ENCODE measurements around the gene POFUT2. TPM values are rescaled to one million over a fixed set of nuclear protein-coding genes. Genes with fewer than 3 reads are reported as not detected.

The POFUT2 gene
- total RNA-seq, 4 donors from 2014 or later = 17.5 to 48.9 (median 19.8) TPM

DNA sequence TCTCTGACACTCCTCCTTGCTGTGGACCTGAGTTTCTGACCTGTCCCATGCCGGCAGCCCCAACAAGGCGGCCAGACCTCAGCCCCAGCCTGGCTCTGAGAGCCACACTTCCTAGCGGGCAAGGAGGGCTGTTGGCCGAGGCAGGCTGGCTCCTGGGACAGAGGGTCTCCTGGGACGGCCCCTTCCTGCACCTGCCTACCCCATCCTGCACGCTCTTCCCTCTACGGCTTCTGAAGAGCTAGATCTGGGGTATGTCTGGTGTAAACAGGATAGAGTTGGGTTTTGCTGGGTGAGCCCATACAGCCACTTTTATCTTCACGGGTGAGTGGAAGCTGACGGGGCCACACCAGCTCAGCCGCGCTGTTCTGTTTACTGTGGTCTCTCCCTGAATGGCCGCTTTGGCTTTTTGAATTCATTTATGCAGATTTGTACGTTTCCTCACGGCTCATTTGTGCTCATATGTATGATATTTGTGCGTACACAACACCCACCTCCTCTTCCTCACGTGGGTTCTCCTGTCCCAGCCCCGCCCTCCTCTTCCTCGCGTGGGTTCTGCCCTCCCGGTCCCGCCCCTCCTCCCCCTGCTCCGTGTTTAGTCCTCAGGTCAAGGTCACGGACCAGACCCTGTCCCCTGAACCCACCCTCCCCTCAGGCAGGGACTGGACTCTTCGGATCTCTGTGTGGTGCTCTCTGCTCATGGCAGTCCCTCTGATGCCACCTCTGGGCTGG lies 34.7 kb upstream of the POFUT2 start:
- DNase-seq (ENCODE audit: low spot score) (no peak), ATAC-seq (ENCODE audit: low FRiP score) (peak; percentile 15)
- TF ChIP-seq, protein P1, sequence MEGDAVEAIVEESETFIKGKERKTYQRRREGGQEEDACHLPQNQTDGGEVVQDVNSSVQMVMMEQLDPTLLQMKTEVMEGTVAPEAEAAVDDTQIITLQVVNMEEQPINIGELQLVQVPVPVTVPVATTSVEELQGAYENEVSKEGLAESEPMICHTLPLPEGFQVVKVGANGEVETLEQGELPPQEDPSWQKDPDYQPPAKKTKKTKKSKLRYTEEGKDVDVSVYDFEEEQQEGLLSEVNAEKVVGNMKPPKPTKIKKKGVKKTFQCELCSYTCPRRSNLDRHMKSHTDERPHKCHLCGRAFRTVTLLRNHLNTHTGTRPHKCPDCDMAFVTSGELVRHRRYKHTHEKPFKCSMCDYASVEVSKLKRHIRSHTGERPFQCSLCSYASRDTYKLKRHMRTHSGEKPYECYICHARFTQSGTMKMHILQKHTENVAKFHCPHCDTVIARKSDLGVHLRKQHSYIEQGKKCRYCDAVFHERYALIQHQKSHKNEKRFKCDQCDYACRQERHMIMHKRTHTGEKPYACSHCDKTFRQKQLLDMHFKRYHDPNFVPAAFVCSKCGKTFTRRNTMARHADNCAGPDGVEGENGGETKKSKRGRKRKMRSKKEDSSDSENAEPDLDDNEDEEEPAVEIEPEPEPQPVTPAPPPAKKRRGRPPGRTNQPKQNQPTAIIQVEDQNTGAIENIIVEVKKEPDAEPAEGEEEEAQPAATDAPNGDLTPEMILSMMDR (IDR thresholded peaks at IDR 0.05) = no peak

DNA sequence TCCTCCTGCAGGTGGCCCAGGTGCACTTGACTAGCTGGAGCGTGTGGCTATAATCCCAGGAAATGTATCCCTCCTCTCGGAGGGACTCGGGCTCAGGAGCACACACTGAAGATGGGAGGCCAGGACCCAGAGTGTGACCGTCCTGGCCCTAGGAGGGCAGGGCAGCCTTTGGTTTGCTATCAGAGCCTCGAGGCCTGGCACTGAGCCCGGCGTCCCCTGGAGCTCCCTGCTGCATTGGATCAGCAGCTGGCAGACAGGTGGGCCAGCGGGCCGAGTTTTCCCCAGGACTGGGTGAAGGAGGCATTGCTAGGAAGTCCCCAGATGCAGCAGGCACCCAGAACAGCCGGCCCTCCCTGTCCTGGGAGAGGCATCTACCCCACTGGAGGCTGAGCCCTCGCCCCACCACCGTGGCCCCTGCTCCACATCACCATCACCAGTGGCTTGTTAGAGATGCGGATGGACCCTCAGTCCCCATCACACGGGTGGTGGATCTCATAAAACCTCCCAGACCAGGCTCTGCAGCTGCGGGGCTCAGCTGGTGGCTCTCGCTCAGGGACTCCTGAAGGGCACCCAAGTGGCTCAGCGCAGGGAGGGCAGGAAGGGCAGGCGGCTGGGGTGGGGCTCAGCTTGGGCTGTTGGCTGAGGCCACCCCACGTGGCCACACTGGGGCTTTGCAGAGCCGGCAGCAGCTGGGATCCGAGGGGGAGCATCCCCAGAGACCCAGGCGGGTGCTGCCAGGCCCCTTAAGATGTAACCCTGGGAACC lies 32.7 kb upstream of the POFUT2 start:
- no peak for ATAC-seq (ENCODE audit: low FRiP score)
- no peak for DNase-seq (ENCODE audit: low spot score)
- TF ChIP-seq, protein P1 (IDR thresholded peaks at IDR 0.05) = no peak

GRCh38 chr21:45319461-45320211 lies 31.9 kb upstream of the POFUT2 start:
- ATAC-seq (ENCODE audit: low FRiP score) (peak; percentile 15), DNase-seq (ENCODE audit: low spot score) (no peak)
- TF ChIP-seq, protein P1 (IDR thresholded peaks at IDR 0.05) = no peak

- DNase-seq (ENCODE audit: low spot score) (no peak), ATAC-seq (ENCODE audit: low FRiP score) (no peak)
Measured at GRCh38 chr21:45318556-45319404, 31.1 kb upstream of the POFUT2 start.

GRCh38 chr21:45318146-45318555 lies 30.5 kb upstream of the POFUT2 start:
- DNase-seq (ENCODE audit: low spot score) (no peak), ATAC-seq (ENCODE audit: low FRiP score) (no peak)
- TF ChIP-seq, protein P1 (IDR thresholded peaks at IDR 0.05) = no peak

More at GRCh38 chr21:45318556-45319404, 31.1 kb upstream of the POFUT2 start:
- TF ChIP-seq, protein P1 (IDR thresholded peaks at IDR 0.05) = no peak

GRCh38 chr21:45317398-45318145 lies 29.9 kb upstream of the POFUT2 start:
- no peak for DNase-seq (ENCODE audit: low spot score)
- TF ChIP-seq, protein P1 (IDR thresholded peaks at IDR 0.05) = no peak
- ATAC-seq (ENCODE audit: low FRiP score) = no peak
